HG03064 (cell line): Measurements from ENCODE around the gene MAPK12.

Experiments
- ATAC-seq: cut with Tn5 transposase; IDR thresholded peaks from one replicate; pipeline ENCODE4 v1.9.1; 2021; ENCODE audit warnings: low read depth; ENCODE audit not compliant: unreplicated experiment

Gene MAPK12

DNA sequence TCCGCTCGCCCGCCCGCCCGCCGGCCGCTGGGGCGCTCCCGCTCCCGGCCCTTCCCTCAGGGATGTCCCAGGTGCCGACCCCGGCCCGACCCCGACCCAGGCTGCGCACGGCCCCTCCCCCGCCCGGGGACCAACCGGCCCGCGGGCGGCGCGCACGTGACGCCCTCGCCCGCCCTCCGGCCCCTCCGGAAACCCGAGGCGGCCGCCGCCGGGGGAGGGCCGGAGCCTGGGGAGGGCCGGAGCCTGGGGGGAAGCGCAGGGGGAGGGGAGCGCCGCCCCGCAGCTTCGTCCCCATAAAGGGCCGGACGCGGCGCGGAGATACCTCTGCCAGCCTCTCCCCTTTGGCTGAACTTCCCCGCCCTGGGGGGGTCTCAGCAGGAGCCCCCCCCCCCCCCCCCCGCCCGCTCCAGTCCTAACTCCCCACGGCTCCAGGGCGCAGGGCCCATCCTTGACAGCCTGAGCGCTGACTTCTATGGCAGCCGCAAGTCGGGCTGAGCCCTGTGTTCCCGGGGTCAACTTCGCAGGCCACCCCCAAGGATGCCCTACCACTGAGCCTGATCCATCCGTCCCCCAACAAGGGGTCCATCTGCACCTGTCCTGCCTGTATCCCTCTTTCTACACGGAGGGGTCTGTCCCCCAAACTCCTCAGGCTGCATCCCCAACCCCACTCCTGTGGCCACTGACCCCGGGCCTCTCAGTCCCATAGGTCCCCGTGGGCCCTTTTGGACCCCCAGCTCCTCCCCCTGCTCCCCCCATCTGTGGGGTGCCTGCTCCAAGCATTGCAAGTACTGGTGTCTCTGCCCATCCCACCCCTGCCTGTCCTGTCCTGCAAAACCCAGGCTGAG lies at the start of gene MAPK12:
Gene MAPK12, minus strand, starts transcription at position 69 of the 845 bp plus-strand sequence. CDS start 174 bp downstream, outside the sequence.
- no peak for ATAC-seq

DNA sequence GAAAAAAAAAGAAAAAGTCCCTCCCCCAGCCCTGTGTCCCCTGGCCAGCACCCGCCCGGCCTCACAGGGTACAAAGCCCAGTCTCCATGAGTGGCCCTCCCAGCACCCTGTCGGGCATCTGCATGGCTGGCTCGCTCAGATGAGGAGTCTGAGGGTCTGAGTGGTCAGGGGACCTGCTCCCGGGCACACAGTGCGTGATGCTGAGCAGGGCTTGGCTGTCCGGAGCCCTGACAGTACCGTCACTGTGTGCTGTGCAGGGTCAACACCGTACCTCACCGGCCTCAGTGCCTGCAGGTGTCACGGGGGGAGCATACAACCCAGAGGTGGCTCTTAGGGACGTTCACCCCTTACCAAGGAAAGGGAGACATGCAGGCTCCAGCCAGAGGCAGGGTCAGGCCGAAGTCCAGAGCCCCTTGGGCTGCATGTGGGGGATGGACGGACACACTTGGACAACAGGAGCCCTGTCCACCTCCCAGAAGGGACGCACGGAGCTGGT lies 49.5 kb upstream of the MAPK12 start:
- no peak for ATAC-seq

DNA sequence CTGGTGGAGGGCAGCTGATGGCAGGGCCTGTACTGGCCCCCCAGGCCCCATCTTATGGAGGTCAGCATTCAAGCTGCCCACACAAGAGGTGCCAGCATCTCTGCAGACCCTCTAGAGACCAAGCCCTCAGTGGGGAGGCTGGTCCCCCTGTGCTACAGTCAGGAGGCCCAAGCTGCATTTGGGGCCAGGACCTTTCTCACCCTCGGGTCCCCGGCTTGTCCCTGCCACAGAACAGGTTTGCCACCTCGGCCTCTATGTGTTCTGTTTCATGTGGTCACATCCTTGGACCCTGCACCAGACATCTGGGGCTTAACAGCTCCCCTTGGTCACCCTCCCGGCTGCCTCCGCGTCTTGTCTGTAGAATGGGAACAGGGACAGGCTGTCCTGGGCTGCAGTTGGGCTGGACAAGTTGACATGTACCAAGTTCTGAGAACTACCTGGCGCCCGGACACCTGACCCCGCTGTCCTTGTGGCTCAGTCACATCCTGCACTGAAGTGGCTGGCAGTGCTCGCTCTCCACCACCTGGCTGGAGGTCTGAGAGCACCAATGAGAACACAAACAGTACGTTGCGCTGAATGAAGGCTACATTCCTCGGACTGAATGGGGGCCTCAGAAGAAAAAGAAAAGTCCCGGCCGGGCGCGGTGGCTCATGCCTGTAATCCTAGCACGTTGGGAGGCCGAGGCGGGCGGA lies 48.7 kb upstream of the MAPK12 start:
- ATAC-seq: no peak

DNA sequence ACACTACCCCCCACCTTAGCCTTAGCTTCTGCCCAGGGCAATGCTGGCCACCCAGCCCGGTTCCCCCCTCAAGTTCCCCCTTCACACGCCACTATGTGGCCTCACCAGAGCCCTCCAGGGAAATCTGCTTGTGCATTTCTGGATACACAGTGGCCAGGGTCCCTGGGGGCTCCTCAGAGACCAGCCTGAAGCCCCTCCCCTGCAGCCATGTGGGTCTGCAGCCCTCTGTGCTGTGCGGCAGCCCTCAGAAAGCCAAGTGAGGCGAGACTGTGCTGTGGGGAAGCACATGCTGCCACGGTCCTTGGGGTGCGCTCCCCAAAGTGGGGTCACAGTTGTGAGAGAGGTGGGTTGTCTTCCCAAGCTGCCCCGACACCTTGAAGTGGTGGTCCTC lies 48.1 kb upstream of the MAPK12 start:
- no peak for ATAC-seq

DNA sequence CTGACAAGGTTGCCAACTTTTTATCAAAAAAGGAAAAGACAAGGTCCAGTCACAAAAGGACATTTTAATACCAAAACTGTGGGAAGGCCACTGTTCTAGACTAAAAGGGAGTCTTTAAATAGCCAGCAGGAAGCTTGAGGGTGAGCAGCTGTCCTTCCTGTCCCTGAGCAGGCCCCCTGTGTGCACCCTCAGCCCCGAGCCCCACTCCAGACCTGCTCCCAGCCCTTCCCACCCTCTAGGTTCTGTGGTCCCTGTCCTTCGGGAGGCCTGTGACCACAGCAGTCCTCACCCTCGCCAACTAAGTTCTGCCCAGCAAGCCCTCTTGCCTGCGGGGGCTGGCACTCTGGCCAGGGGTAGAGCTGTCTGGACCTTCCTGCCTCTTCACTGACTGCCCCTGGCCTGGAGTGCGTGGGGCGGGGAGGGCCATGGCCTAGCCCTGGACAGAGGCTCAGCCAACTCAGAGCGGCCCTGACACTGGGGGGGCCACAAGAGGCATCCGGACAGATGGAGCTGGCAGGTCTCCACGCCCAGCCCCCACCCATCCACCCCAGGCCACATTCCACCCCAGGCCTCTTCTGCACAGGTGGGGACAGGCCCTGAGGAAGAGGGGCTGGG lies 47.6 kb upstream of the MAPK12 start:
- no peak for ATAC-seq

DNA sequence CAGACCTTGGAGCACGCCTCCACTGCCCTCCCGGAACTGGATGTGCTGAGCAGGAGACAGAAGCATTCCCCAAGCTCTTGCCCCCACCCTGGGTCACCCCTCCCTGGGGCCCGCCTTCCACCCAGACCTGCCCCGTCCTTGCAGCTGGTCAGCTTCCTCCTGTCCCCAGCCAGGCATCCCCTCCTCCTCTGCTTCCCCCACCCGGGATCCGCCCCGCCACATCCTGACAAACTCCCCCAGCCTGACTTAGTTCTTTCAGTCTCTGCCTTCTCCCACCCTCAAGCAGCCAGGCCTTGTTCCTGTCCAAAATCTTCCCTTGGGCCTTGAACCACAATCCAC lies 47.1 kb upstream of the MAPK12 start:
- no peak for ATAC-seq

DNA sequence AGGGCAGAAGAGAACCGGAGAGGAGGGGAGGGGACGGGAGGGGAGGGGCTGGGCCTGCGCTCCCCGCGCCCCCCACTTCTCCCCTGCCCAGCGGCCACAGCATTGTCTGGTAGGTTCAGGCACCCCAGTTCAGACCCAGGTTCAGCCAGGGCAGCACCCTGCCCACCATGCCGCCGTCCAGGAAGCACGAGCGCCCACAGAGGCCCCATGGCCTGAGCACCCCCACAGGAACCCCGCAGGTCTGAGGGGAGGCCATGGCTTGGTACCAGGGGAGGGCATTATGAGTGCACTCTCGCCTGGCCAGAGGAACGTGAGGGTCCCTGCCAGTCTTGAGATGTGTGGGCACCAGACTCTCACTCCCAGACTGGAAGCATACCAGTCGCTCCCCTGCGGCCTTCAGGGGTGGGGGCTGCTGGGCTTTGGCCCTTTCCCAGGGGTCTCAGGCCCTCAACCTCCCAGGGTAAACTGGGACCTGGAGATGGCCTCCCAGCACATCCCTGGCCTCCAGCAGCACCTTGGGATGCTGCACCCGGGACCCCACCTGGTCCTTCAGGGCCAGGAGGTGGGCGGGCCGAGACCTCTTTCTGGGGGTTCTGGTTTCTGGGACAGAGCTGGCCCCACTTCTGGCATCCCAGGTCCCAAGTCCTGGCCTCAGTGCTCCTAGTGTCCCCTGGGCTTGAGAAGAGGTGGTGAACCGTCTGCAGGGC lies 46.6 kb upstream of the MAPK12 start:
- no peak for ATAC-seq

DNA sequence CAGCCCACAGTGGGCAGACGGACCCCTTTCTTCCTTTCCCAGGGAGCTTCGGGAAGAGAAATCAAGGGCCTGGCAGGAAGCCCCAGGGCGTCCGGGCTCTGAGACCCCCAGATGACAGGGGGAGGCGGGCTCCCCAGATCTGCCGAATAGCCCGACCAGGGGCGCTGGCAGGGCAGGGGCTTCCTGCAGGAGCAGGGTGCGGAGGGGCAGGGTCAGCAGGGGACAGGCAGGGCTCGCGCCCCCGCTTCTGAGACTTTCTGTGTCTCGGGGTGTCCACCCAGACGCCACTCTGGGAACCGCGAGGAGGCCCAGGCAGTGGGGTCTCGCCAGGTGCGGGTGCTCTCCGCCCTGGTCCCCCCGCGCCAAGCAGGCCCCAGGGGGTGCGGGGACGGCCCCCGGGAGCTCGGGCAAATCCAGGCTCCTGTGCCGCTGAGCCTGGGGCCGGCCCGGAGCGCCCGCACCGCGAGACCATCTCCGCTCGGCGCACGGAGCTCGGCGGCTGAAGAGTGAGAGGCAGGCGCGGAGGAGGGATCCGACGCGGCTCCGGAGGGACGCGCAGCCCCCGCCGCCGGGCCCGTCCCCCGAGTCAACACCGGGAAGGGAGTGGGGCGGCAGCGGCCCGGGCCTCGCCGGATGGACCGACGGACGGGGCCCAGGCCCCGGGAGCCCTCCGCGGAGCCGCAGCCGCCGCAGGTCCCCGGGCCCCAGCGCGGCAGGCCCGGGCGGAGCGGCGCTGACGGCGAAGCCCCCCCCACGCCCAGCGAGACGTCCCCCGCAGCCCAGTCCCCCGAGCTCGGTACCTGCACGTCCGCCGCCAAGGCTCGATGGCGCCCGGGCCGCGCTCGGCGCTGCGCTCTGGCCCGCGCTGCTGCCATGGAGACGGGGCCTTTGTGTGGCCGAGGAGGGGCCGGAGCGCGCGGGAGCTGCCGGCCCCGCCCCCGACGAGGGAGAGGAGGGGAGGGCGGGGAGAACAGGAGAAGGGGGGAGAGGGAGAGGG lies 45.6 kb upstream of the MAPK12 start, which contains the start of gene PLXNB2:
Gene PLXNB2, minus strand, starts transcription at position 894 of the 997 bp plus-strand sequence. CDS start 17,062 bp downstream, outside the sequence.
- ATAC-seq: no peak

DNA sequence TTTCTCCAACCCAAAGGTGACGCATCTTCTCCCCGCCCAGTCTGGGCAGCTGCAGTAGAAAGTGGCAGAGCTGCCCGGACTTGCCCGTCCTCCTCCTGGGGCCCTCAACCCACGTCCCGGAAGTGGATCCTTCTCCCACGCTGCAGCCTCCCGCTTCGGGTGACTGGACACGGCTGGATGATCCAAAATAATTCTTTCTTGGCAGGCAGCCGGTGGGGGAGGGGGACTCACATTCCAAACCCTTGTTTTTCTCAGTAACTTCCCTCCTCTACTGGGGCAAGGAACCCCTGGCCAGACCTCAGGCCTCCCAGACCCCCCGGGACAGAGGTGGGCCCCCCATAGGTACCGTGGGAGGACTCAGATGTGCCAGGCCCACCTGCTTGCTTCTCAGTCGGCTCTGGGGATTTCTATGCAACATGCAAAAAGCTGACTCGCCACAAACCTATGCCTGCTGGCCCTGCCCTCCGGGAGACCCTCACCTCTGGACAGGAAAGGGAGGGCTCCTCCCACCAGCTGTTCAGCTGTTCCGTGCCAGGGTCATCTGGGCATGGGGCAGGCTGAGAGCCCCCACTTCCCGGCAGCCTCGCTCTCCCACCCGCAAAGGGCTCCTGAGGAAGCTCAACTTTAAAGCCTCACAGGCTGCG lies 44.6 kb upstream of the MAPK12 start:
- no peak for ATAC-seq

DNA sequence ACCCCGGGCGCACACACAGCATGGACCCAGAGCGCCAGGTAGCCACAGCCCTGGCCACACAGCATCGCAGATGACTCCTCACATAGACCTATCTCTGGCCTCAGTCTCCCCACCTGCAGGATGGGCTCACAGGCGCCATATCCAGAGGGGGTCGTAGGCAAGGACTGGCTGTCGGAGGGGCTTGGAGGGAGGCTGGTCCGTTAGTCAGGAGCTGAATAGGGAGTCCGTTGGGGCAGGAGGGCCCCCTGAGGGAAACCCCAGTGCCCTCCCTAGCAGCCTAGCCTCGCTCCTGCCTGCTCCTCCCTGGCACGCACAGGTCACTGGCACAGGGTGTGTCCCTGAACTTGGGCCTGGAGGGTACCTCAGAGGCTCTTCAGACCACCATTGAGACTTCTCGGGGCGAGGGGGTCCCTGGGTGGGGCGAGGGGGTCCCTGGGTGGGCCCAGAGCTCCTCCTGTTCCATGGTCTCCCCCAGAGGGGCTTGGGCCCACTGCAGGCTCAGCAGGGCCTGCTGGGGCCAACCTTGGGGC lies 44.0 kb upstream of the MAPK12 start:
- ATAC-seq: no peak

DNA sequence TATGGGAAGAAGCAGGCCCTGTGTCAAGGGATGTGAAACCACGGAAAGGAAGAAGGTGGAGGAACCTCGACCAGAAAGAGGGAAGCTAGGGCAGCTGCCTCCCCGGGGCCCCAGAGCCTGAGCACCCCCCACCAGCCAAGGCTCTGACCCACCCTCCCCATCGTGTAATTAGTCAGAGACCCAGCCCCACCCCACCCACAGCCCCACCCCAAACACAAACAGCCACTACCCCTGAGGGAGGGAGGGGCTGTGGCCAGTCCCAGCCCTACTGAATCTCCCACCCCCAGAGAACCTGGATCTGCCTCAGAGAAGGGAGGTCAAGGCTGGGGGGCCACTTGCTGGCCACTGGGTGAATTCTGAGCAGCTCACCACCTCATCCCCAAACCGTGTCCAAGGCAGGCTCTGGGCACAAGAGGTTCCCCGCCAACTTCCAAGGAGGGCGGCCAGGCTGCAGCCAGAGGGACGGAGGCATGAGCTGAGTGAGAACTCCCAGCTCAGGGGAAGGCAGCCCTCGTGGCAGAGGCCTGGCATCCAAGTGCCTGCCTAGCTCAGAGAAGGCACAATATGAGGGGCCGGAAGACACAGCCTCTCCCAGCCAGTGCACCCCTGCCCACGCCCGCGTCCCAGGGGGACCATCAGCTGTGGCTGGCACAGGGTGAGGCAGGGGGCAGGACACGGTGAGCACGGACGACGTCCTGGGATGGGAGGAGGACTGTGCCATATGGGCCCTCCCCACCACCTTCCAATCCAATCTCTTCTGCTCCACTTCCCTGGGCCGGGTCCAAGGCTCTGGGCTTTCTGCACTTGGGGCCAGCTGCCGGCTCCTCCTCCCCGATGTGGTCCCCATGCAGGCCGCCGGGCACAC lies 43.3 kb upstream of the MAPK12 start:
- no peak for ATAC-seq

DNA sequence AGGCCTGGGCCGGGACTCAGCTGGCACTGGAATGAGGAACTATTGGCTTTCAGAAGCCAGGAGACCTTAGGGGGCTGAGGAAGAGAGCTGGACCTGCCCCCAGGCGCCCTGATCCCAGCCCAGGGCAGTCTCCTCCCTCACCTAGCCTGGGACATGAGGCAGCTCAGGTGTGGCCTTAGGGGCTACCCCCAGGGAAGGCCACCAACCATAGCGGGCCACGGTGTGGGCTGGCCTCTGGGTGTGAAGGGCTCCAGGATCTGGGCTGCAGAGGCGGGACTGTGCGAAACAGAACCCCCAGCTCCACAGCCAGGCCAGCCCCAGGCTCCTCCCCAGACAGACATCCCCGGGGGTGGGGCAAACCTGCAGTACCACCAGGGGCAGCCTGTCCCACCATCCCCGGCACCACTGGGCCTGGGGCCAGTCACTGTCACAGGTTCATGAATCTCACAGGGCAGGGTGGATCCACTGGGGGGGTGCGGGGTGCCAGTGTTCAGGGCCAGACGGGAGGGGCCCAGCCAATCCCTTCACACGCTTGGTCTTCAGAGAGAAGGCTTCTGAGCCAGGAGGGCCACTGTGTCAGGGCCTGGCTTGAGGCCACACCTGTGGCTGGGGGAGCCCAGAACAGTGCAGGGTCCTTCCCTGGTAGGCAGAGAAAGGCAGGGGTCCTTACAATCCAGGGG lies 42.5 kb upstream of the MAPK12 start:
- no peak for ATAC-seq

DNA sequence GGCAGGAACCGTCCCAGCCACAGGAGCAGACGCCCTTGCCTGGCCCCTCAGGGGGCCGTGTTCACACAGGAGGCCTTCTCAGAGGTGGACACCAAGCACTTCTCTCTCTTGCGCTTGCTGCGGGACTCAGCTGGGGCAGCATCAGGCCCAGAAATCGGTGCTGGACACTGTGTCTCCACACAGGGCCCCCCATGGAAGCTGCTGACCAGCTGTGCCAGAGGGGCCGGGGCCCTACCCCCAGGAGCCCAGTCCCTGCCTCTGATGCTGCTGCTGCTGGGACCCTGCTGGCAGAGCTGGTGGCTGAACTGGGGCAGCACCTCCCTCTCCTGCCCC lies 42.0 kb upstream of the MAPK12 start:
- ATAC-seq: no peak

DNA sequence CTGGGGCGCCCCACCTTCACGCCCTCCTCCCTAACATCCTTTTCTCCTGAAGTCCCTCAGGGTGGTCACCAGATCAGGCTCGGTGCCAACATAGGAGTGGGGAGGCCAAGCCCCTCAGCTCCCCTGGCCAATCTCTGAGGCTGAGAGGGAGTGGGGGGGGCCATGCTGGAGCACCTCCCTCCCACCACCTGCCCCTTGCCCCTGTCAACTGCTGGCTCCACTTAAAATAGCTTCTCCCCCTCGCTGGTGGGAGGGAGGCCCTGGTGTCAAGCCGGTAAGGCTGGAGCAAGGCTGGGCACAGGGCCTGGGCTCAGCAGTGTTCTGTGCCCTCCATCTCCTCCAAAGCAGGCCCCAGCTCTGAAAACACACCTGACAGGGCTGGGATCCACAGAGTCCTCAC lies 41.1 kb upstream of the MAPK12 start:
- ATAC-seq: no peak

DNA sequence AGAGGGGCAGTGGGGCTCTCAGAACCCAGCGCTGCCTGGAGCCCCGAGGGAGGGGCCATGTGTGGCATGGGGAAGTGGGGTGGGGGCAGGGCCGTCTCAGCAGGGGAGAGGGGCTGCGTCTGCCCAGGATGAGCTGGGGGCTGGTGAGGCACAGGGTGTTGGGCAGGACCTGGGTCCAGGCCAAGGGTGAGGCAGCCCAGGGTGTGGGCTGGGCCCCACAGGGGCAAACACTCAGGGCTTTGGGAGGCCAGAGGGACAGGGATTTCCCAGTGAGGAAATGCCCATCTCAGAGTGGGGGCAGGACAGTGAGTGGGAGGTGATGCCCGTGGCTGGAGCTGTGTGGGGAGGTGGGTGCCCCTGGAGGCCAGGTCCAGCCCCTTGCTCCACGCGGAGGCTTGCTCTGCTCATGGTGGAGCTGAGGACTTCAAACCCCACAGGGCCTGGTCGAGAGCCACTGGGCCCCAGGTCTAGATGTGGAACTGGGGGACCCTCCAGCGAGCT lies 40.6 kb upstream of the MAPK12 start:
- ATAC-seq: no peak

DNA sequence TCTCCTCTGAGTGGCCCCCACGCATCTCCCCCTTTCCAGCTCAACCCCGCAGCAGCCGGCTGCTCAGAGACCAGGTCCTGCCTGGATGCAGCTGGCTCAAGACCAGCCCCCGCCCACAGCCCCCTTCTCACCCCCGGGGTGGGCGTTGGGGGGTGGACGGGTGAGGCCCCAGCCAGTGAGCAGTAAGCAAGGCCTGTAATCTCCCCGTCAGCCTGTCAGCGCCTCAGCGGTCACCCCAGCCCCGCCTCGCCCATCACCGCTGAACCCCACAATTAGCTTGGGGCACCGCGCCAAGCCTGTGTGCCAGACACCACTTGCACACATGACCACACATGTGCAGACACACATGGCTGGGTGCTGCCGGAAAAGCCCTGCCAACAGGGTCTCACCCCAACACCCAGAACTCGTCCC lies 40.1 kb upstream of the MAPK12 start:
- no peak for ATAC-seq

DNA sequence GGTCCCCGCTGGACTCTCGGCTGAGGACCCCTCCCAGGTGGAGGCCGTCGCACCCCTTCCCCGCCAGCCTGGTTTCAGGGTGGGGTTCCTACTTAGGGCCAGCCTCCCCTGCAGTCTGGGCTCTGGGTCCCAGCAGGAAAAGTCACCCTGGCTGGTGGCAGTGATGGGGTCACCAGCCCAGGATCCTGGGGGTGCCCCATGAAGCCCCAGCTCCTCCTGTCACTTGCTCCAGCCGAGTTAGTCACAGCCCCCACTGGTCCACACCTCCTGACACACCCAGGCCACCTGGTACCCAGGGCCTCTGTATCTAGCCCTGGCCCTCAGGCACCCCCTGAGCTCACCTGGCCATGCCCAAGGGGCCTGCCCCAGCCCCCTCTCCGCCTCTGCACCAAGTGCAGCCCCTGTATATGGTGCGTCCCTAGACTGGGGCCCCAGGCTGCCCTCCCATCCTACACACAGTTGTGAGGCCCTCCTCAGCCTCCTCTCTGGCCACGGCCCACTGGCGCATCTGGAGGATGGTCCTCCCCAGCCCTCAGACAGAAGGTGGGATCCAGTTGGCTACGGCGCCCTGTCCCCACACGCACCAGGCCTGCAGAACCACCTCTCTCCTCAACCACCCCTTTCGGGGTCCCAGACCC lies 39.3 kb upstream of the MAPK12 start:
- no peak for ATAC-seq
